GM18868 (cell line): ENCODE results near the gene CBLIF.
"Not testable (repeated sequence)": the region's sequence is repeated elsewhere in the genome, so short reads cannot be mapped to it uniquely, and the experiment has no call there.

Source experiments
- ATAC-seq: cut with Tn5 transposase; IDR thresholded peaks from one replicate; pipeline ENCODE4 v1.9.1; 2021; ENCODE audit warnings: mild to moderate bottlenecking, moderate library complexity; ENCODE audit not compliant: unreplicated experiment

The CBLIF gene

GRCh38 chr11:59800390-59801025 is 44.8 kb downstream of the CBLIF start:
- no peak for ATAC-seq

- ATAC-seq = no peak
These were observed 50.9 kb downstream of the CBLIF start for GRCh38 chr11:59794417-59794816.

- no peak for ATAC-seq
These were observed 52.8 kb downstream of the CBLIF start for GRCh38 chr11:59792507-59792906.

GRCh38 chr11:59791639-59792038 is 53.7 kb downstream of the CBLIF start:
- no peak for ATAC-seq

GRCh38 chr11:59787816-59788215 is 57.5 kb downstream of the CBLIF start:
- ATAC-seq = no peak

- no peak for ATAC-seq
These were observed 58.1 kb downstream of the CBLIF start for GRCh38 chr11:59787255-59787588.

GRCh38 chr11:59785818-59786217 is 59.5 kb downstream of the CBLIF start:
- no peak for ATAC-seq

- not testable (repeated sequence) for ATAC-seq
These were observed 60.9 kb downstream of the CBLIF start for GRCh38 chr11:59784441-59784840.

GRCh38 chr11:59783632-59784090 is 61.6 kb downstream of the CBLIF start:
- ATAC-seq = no peak

GRCh38 chr11:59782080-59782479 is 63.2 kb downstream of the CBLIF start:
- no peak for ATAC-seq

- no peak for ATAC-seq
These were observed 65.8 kb downstream of the CBLIF start for GRCh38 chr11:59779487-59779886.
